Activated naive CD4-positive, alpha-beta T cell treated with anti-CD3 and anti-CD28 coated beads, Interleukin-2, amount 50 U/mL, for 72 hours (primary cell): ENCODE measurements around the gene CACTIN. TPM values are rescaled to one million over a fixed set of nuclear protein-coding genes. Genes with fewer than 3 reads are reported as not detected.
A peak's percentile ranks its signal among the peaks of the same experiment; 100 is the strongest.

Experiments
- ATAC-seq, 2 donors: fragments of 150-1000 bp; cut with Tn5 transposase; 2 replicates each; pipeline ENCODE4 v1.10.0; 2021; ENCODE audit warnings: mild to moderate bottlenecking in 2 of 2, moderate library complexity in 2 of 2
- DNase-seq, 2 donors: peaks; one replicate each; pipeline ENCODE4 v3.0.0; 2021 to 2022; ENCODE audit warnings: low spot score in 2 of 2
- H3K27ac Mint-ChIP-seq, 2 donors: one replicate each; pipeline ENCODE4 v1.8.0; 2022; ENCODE audit warnings: mild to moderate bottlenecking in 2 of 2, mixed read lengths in 2 of 2
- H3K36me3 Mint-ChIP-seq, 2 donors: one replicate each; pipeline ENCODE4 v1.8.0; 2022; ENCODE audit warnings: mixed read lengths in 2 of 2
- H3K9me3 Mint-ChIP-seq, 2 donors: one replicate each; pipeline ENCODE4 v1.8.0; 2022; ENCODE audit warnings: mixed read lengths in 2 of 2
- total RNA-seq, 2 donors: library from RNA; stranded (reverse); gene quantifications; one replicate each; pipeline ENCODE4 v1.2.3, GENCODE V29; 2022

CACTIN gene
- total RNA-seq, 2 donors from 2014 or later = 26.0 to 34.2 TPM

GRCh38 chr19:3609779-3610719 is 16.5 kb downstream of the CACTIN start:
- no peak for DNase-seq
- ATAC-seq = no peak
- H3K9me3 Mint-ChIP-seq = no peaks in the 10 kb centered on the region
- H3K27ac Mint-ChIP-seq = no peak overlapping the region
- no peaks in the 10 kb centered on the region for H3K36me3 Mint-ChIP-seq

- DNase-seq = no peak
- H3K9me3 Mint-ChIP-seq = no peaks in the 10 kb centered on the region
- no peak for ATAC-seq
- H3K27ac Mint-ChIP-seq = no peak overlapping the region
- H3K36me3 Mint-ChIP-seq = no peaks in the 10 kb centered on the region
Measured at GRCh38 chr19:3608750-3609322, 17.8 kb downstream of the CACTIN start.

GRCh38 chr19:3608079-3608641 is 18.4 kb downstream of the CACTIN start:
- H3K36me3 Mint-ChIP-seq = no peaks in the 10 kb centered on the region
- no peak overlapping the region for H3K27ac Mint-ChIP-seq
- DNase-seq (no peak), ATAC-seq (no peak)
- no peaks in the 10 kb centered on the region for H3K9me3 Mint-ChIP-seq

GRCh38 chr19:3607303-3608078 is 19.1 kb downstream of the CACTIN start:
- H3K36me3 Mint-ChIP-seq = no peaks in the 10 kb centered on the region
- DNase-seq (no peak), ATAC-seq (no peak)
- H3K27ac Mint-ChIP-seq = no peak overlapping the region
- no peaks in the 10 kb centered on the region for H3K9me3 Mint-ChIP-seq

- H3K27ac Mint-ChIP-seq = no peak within 1 kb of the TSS
- no peaks in the 10 kb centered on the region for H3K36me3 Mint-ChIP-seq
- DNase-seq (peak in 1 of 2 donors; percentile 81), ATAC-seq (peak; percentile 56 to 76)
- H3K9me3 Mint-ChIP-seq = no peaks in the 10 kb centered on the region
Measured at GRCh38 chr19:3606690-3607289, 19.8 kb downstream of the CACTIN start, which contains the start of gene TBXA2R. Gene TBXA2R (minus strand): TSS chr19:3606875. CDS start chr19:3600634, 6,241 bp downstream.

- ATAC-seq (peak; percentile 60 to 81), DNase-seq (peak in 1 of 2 donors; percentile 35)
- no peaks in the 10 kb centered on the region for H3K36me3 Mint-ChIP-seq
- H3K27ac Mint-ChIP-seq = no peak overlapping the region
- no peaks in the 10 kb centered on the region for H3K9me3 Mint-ChIP-seq
Measured at GRCh38 chr19:3606174-3606689, 20.4 kb downstream of the CACTIN start.

GRCh38 chr19:3605770-3606169 is 20.8 kb downstream of the CACTIN start:
- H3K9me3 Mint-ChIP-seq = no peaks in the 10 kb centered on the region
- DNase-seq = no peak
- no peak for ATAC-seq
- no peaks in the 10 kb centered on the region for H3K36me3 Mint-ChIP-seq
- no peak overlapping the region for H3K27ac Mint-ChIP-seq

GRCh38 chr19:3605361-3605760 is 21.2 kb downstream of the CACTIN start:
- ATAC-seq = no peak
- H3K27ac Mint-ChIP-seq = no peak overlapping the region
- H3K9me3 Mint-ChIP-seq = no peaks in the 10 kb centered on the region
- no peaks in the 10 kb centered on the region for H3K36me3 Mint-ChIP-seq
- no peak for DNase-seq

- ATAC-seq (peak; percentile 29 to 51), DNase-seq (no peak)
- Mint-ChIP-seq H3K9me3 (no peaks in the 10 kb centered on the region), H3K27ac (no peak overlapping the region), H3K36me3 (no peaks in the 10 kb centered on the region)
Measured at GRCh38 chr19:3604987-3605343, 21.6 kb downstream of the CACTIN start.

- ATAC-seq (peak in 1 of 2 donors; percentile 7), DNase-seq (no peak)
- Mint-ChIP-seq H3K9me3 (no peaks in the 10 kb centered on the region), H3K36me3 (no peaks in the 10 kb centered on the region), H3K27ac (no peak overlapping the region)
Measured at GRCh38 chr19:3604227-3604986, 22.2 kb downstream of the CACTIN start.

GRCh38 chr19:3603121-3603811 is 23.3 kb downstream of the CACTIN start:
- no peaks in the 10 kb centered on the region for H3K9me3 Mint-ChIP-seq
- ATAC-seq (no peak), DNase-seq (no peak)
- H3K27ac Mint-ChIP-seq = no peak overlapping the region
- H3K36me3 Mint-ChIP-seq = no peaks in the 10 kb centered on the region

- Mint-ChIP-seq H3K9me3 (no peaks in the 10 kb centered on the region), H3K36me3 (no peaks in the 10 kb centered on the region), H3K27ac (no peak overlapping the region)
- no peak for DNase-seq
- no peak for ATAC-seq
Measured at GRCh38 chr19:3601021-3601420, 25.6 kb downstream of the CACTIN start.

- H3K9me3 Mint-ChIP-seq = no peaks in the 10 kb centered on the region
- no peaks in the 10 kb centered on the region for H3K36me3 Mint-ChIP-seq
- ATAC-seq = no peak
- DNase-seq = no peak
- no peak overlapping the region for H3K27ac Mint-ChIP-seq
Measured at GRCh38 chr19:3599776-3600187, 26.8 kb downstream of the CACTIN start.

- ATAC-seq = no peak
Measured at GRCh38 chr19:3595521-3596061, 31.0 kb downstream of the CACTIN start.

GRCh38 chr19:3593156-3593555 is 33.4 kb downstream of the CACTIN start:
- DNase-seq (no peak), ATAC-seq (no peak)
- H3K36me3 Mint-ChIP-seq = no peaks in the 10 kb centered on the region
- peak overlapping the region in 1 of 2 donors; percentile 64 for H3K27ac Mint-ChIP-seq
- no peaks in the 10 kb centered on the region for H3K9me3 Mint-ChIP-seq

More at GRCh38 chr19:3595521-3596061, 31.0 kb downstream of the CACTIN start:
- Mint-ChIP-seq H3K9me3 (no peaks in the 10 kb centered on the region), H3K27ac (no peak overlapping the region), H3K36me3 (no peaks in the 10 kb centered on the region)
- no peak for DNase-seq
